SHP77 (cell line): ENCODE data around the gene AMDHD2.
A peak's percentile ranks its signal among the peaks of the same experiment; 100 is the strongest.

ENCODE experiments used
- DNase-seq, 2 experiments: peaks; one replicate each; lab custom pipeline; 2025; lab: John Stamatoyannopoulos, UW

The AMDHD2 gene

GRCh38 chr16:2483939-2484897 is 36.0 kb upstream of the AMDHD2 start:
- DNase-seq = no peak

DNA sequence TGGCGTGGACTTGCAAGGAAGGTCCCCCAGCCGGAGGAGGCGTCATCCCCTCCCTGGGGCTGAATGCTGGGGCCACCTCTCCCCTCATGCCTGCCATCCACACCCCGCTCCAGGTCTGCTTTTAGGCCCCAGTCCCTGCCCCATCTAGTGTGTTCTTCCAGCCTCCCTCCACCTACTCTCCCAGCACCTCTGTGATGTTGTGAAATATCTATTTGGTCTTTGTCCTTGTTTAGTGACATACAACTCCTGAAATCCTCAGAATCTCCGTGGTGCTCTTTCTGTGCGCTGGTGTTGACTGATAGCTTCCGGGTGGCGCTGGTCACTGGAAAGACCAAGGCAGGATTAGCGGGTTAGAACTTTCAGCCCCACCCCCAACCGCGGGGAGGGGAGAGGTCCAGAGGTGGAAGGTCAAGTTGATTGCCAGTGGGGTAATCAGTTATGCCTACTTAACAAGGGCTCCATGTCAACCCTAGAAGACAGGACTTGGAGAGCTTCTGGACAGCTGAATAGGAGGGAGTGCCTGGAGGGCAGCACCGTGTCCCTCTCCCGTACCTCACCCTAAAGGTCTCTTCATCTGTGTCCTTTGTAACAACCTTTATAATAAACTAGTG is 35.2 kb upstream of the AMDHD2 start:
- no peak for DNase-seq

- DNase-seq = no peak
These were observed 34.2 kb upstream of the AMDHD2 start for GRCh38 chr16:2485811-2486507.

DNA sequence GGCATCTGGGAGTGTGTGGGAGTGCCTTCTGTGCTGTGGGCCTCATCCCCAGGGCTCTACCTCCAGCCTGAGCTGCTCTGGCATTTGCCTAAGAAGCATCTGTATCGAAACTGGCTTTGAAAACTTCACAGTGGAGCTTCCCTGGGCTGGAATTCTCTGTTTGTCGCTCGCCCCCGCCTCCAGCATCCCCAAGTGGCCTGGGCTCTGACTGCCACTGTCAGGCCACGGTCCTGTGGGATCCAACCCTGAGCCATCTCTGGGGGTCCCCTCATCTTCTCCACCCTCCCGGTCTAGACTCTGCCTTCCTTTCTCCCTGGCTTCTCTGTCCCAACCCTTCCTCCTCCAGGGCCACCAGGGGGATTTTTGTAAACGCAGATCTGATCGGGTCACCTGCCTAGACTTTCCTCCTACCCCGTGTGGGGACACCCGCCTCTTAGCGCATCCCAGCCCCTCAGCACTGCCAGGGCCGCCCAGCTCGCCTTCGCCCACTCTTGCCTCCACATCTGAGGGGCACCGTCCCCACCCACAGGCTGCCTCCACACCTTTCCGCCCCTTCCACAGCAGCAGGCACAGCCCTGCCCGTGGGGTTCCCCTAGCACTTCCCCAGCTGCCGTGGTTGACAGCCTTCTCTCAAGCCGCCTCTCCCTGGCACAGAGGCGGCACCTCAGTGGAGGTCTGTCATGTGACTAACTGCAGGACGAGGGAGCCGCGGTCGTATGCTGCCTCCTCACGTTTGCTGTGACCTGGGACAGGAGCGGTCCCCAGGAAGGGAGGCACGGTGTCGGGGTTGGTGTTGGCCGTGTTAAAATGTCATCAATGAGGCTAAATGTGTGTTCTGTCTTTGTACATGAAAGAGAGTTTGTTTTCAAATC is 33.3 kb upstream of the AMDHD2 start:
- peak in 1 of 2 experiments; percentile 42 for DNase-seq

DNA sequence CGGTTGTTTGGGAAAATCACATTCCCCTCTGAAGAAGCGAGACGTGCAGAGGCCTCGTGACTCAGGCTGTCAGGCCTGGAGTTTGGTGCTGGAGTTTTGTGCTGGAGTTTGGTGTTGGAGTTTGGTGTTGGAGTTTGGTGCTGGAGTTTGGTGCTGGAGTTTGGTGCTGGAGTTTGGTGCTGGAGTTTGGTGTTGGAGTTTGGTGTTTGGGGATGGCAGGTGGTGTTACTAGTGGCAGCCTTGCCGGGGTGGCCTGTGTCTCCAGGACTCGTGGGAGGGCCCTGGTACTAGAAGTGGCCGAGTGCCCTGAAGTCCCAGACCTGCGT is 32.7 kb upstream of the AMDHD2 start:
- DNase-seq = no peak

DNA sequence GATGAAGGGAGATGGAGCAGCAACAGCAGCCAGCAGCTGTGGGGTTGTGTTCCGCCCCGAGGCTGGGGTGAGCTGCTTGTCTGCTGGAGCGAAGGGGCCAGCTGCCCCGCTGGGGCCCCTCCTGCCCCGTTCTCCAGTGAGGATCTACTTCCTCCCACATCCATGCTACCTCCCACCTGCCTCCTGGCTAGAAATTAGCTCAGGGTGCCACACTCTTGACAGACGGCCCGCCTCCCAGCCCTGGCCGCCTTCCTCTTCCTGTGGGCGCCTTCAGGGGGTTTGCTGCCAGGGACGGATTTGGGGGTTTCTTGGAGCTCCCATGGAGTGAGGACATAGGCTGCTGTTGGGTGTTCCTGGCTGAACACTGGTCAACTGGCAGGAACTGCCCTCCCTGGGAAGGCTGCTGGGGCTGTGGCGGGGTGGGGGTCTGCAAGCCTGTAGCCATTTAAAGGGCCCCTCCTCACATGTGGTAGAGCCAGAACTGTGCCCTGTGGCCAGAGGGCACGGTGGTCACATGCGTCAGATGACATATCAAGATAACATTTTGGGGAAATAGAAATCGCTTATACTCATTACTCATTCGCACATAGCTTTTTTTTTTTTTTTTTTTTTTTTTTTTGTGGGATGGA is 32.2 kb upstream of the AMDHD2 start:
- DNase-seq = no peak

GRCh38 chr16:2489581-2489980 is 30.6 kb upstream of the AMDHD2 start:
- DNase-seq = no peak

GRCh38 chr16:2490190-2491105 is 29.7 kb upstream of the AMDHD2 start:
- DNase-seq = peak in 1 of 2 experiments; percentile 45

- no peak for DNase-seq
These were observed 27.9 kb upstream of the AMDHD2 start for GRCh38 chr16:2492292-2492691.

DNA sequence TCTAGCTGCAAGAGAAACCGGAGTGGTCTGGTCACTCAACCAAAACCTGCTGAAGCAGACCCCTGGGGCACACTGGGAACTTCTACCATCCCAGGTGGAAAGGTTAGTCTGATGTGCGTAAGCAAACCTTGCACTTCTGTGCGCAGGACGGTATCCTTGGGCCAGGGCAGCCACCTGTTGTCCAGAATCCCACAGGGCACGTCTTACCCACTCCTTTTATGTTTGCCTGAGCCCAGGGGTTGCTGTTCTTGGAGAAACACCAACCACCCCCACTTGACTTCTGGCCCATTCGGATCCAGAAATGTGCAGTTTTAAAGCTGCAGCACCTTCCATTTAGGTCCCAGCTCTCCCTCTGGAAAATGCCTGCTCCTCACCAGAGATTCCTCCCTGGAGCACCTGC is 26.6 kb upstream of the AMDHD2 start:
- DNase-seq = no peak

DNA sequence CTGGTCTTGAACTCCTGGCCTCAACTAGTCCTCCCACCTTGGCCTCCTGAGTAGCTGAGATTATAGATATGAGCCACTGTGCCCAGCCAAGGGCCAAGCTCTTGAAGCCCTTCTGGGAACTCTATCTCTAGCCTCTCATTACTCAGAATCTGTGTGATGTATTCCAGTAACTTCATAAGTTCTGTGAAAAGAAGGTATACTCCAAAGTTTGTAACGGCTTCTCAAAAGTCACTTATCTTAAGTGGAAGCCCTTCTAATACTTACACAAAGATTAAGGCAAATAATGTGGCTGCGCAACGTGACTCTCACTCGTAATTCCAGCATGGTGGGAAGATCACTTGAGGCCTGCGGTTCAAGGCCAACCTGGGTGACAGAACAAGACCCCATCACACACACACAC is 25.6 kb upstream of the AMDHD2 start:
- DNase-seq = no peak

GRCh38 chr16:2495041-2495440 is 25.1 kb upstream of the AMDHD2 start:
- no peak for DNase-seq

GRCh38 chr16:2496223-2497115 is 23.7 kb upstream of the AMDHD2 start:
- DNase-seq = no peak

DNA sequence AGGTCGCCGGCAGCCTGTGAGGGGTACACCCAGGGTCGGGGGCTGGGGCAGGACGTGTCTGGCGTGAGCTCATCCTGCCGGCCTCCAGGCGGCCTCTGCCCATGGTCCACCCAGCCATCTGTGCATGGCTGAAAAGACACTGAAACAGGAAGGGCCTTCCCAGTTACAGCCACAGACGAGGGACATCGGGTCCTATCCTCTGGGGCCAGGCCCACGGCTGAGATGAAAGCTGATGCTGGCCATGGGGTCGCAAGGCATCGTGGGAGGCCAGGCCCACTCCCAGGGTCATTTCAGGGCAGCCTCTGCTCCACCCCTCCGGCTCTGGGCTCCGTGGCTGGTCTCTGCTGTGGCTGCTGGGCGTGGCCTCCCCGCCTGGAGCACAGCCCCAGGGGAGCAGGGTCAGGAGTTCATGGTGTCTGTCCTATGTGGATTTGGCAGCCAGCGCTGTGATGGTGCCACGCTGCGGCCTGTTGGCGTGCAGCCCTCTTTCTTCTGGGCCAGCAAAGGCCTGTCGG is 23.0 kb upstream of the AMDHD2 start:
- no peak for DNase-seq

DNA sequence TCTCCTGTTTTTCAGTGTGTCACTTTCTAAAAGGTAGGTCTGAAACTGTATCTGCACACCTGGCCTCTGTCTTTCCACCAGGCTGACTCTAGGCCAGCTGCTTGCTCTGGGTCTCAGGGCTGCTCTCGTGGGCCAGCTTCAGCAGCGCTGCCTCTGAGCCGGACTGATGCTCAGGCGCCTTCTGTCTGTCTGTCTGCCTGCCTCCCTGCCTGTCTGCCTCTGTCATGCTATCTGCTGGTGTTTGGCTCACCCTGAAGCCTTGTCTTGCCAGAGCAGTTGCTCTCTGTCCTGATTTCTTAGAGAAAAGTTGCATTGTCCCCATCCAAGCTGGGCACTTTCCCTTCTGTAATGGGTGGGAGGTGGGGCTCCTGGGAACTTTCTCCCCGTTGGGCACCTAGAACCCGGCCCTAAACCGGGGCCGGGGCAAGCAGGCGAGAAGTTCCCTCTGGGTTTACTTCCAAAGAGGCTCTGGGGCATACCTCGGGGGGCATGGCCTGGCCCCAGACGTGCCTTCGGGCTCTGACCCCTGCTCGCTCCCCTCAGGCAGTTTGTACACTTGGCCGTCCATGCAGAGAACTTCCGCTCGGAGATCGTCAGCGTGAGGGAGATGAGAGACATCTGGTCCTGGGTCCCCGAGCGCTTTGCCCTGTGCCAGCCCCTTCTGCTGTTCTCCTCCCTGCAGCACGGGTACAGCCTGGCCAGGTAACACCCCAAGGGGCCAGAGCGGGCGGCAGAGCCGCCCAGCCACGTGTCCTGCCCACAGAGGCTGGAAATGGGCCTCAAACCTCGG is 22.3 kb upstream of the AMDHD2 start:
- DNase-seq = no peak

DNA sequence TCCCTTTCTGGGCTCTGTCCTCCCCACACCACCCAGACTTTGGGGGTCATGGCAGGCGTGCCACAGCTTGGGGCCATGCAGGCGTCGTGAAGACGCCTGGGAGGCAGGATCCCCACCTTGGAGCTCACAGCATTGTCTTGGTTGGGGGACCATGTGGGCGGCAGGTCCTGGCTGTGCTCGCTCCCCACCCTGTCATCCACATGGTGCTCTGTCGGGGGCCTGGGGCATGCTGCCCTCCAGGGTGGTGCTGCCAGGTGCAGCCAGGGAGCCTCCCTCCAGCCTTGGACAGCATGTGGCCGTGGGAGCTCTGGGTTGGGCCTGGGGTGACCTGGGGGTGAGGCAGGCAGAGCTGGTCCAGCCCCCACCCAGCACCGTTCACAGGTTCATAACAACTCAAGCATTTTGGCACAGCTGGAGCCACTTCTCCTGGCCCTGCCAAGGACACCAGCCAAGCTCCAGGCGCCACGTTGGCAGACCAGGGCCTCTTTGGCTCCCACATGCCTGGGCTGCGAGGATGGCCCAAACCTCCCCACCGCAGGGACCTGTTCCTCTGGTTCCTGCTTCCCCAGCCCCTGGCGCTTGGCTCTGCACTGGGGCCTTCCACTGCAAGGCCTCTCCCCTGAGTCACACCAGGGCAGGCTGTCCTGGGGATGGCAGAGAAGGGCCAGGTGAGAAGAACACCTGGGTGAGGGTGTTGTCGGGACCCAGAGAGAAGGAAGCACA is 21.5 kb upstream of the AMDHD2 start:
- DNase-seq = no peak

DNA sequence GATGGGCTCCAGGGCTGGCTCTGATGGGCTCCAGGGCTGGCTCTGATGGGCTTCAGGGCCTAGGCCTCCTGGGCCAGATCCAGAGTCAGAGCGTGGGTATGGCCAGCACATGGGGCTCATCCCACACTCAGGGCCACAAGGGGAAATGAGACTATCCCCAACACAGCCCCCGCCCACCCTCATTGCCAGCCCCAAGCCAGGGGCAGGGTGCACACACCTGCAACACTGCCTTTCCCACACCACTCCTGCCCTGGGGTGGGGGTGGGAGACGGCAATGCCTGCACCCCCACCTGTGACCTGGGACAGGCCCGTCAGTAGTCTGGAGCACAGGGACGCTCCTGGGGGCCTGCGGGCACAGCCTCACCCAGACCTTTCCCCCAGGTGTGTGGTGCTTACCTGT is 20.7 kb upstream of the AMDHD2 start:
- DNase-seq = no peak
